NCI-H2107 (cell line): ENCODE results near the gene NRM.
"Not testable (repeated sequence)": the region's sequence is repeated elsewhere in the genome, so short reads cannot be mapped to it uniquely, and the experiment has no call there.

ENCODE experiments used
- DNase-seq: peaks from one replicate; lab custom pipeline; 2025; lab: John Stamatoyannopoulos, UW

NRM gene

GRCh38 chr6:30664994-30665767 lies 25.6 kb downstream of the NRM start:
- DNase-seq = no peak

GRCh38 chr6:30657922-30658321 lies 32.9 kb downstream of the NRM start:
- DNase-seq = not testable (repeated sequence)

- DNase-seq = no peak
Observed at GRCh38 chr6:30657454-30657853, 33.3 kb downstream of the NRM start.

DNA sequence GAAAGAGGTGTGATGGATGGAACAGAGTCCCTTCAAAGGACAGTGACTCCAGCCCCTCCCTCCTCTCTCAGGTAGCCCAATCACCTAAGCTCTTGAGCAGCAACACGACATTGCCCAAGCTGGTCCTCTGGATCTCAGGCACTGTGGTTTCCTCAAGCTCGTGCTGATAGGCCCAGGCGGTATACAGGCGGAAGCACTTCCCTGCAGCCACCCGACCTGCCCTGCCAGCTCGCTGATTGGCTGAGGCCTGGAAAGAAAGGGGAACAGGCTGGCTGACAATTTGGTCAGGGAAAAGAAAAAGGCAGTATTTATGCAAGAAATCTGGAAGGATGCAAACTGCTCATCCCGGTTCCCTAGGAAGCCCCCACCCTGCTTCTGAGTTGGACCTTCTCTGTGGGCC lies 34.3 kb downstream of the NRM start:
- no peak for DNase-seq

DNA sequence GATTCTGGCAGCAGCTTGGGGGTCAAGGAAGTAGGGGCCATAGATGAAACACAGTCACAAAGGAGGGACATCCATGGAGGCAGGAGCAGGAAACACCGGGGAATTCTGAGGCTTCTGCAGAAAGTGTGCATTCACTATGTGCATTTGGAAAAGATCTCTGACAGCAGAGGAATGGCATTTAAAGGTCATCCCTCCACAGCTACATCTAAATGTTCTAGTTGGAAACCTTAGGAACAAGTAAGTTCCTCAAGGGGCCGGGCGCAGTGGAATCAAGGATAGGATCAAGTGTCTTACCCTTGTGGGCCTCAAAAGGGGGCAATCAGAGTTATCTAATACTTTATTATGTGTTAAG lies 35.1 kb downstream of the NRM start:
- no peak for DNase-seq

- DNase-seq = no peak
Observed at GRCh38 chr6:30654798-30655742, 35.7 kb downstream of the NRM start.

DNA sequence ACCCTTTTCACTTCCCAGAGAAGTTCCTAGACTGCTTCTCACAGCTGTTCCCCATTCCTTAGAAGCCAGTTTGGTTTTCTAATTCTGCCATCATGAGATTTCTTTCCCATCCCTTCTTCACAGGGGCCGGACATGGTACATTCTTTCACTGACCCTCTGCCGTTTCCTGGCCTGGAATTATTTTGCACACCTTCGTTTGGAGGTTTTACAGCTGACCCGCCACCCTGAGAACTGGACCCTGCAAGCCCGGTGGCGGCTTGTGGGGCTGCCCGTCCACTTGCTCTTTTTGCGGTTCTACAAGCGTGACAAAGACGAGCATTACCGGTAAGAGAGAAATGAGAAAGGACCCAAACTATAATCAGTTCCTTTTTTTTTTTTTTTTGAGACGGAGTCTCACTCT lies 39.6 kb downstream of the NRM start:
- DNase-seq = no peak

GRCh38 chr6:30647242-30648116 lies 43.3 kb downstream of the NRM start:
- DNase-seq = peak; percentile 33

- peak; percentile 45 for DNase-seq
Observed at GRCh38 chr6:30646450-30647241, 44.1 kb downstream of the NRM start, which contains the start of gene C6orf136. TSS of gene C6orf136 (plus strand) at chr6:30647133. CDS start at chr6:30647232, 99 bp downstream.

DNA sequence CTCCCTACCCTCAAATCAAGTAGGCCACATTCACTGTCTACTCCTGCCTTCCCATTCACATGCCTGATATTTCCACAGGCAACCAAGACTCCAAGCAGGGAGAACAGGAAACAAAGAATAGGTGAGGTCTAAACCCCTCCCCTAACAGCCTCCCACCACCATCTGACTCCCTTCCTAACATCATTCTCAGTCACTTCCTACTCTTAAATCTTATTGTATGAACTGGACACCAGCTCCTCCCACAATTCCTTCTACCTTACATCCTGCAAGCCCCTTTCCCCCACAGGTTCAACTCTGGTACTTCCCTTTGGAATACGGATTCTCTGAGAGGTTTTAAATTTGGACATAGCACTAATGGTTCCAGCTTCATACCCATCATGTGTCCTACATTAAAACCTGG lies 44.8 kb downstream of the NRM start:
- no peak for DNase-seq

DNA sequence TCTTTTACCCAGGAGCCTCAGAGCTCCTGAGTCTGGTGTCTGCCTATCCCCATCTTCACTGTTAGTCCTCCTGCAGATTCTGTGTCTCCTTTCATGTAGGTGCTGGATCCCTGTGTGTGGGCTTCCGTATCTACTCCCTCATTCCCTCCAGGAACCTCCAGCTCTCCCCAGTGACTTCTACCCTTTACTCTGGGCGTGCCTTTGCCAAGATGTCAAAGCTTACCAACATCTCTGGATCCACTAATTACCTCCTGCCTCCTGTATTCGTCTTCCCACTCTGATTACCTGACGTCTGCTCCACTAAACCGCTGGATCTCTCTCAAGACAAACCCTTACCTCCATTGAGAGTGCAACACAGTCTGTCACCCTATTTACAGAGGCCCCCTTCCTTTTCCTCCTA lies 46.0 kb downstream of the NRM start:
- no peak for DNase-seq

- no peak for DNase-seq
Observed at GRCh38 chr6:30643656-30644055, 47.1 kb downstream of the NRM start.

GRCh38 chr6:30641048-30641447 lies 49.7 kb downstream of the NRM start:
- no peak for DNase-seq

DNA sequence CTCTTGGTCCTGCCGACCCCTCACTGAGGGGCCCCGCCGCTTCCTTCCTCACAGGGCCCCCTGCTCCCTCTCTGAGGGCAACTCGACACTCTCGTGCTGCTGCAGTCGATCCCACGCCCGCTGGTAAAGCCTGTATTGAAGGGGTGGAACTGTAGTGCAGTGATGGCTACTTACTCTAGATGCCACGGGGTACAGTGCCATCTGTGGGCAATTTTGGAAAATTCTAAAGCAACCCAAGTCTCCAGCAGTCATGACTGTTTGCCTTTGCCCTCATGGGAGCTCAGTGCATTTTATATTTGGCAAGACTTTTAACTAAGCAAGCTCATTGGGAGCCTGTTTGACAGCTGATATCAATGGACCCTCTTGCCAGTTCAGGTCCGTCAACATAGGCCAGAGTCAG lies 50.3 kb downstream of the NRM start:
- no peak for DNase-seq
